ENCODE results near the gene MYOM1.

DNA sequence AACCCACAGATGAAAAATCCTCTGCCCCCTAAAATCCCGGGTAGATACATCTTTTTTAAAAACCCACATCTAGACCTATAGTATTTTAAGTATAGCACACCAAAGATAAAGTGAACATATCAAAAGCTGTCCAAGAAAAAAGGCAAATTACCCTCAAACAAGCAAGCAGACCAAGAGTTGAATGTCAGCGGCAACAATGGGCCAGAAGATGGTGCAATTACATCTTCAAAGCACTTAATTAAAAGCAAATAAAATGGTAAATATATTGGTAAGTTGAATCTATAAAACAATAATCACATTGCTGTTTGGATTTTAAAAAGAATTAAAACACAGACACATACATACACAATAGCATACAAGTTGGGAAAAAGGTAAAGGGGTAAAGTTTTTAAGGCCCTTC is 98.5 kb downstream of the MYOM1 start:
- TF ChIP-seq YY1 (IDR thresholded peaks at IDR 0.05; ENCODE audit: insufficient read depth, insufficient read length) (no peak), SUZ12 (IDR thresholded peaks at IDR 0.05; ENCODE audit: extremely low read depth, insufficient read depth, insufficient read length) (no peak)
